ENCODE measurements around the gene IL17RD.
A peak's percentile ranks its signal among the peaks of the same experiment; 100 is the strongest.

The IL17RD gene

GRCh38 chr3:57130571-57131209 lies 34.5 kb downstream of the IL17RD start:
- no peak for DNase-seq (ENCODE audit: low read depth)

DNA sequence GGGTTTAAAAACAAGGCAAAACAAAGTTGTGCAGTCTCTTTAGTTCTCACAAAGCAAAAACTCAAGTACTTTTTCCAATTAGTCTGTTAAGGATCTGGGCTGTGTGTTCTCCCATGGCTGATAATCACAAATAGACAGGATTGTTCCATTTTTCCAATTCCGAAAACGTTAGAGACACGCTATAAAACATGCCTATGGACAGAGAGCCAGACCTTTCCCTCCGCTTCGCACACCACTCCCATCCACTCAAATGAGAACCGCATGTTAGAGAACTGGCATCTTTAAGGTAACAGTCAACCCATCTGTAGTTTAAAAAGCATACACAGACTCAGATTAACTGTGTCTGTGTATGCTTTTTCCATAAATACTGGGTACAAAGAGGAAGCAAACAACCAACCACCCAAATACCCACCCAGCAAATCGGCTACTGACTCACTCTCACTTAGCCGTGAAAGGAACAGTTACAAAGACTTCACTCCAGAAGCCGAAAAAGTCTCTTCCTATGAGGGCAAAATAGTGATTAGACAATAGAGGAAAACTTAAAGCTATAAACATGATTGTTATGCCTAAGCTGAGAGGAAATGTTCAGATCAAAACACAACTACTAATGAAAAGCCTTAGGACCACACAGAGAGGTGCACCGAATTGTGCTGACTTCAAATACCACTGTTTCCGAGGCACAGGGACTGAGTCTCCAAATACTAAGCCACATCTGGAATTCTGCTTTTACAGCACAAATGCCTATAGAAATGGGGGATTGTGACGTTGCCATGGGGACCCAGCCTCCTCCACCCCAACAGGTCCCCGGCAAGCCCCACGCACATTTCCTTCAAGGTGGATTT lies 36.1 kb downstream of the IL17RD start:
- DNase-seq (ENCODE audit: low read depth): no peak

- peak; percentile 15 for DNase-seq (ENCODE audit: low read depth)
These were observed 37.1 kb downstream of the IL17RD start for GRCh38 chr3:57127891-57128518.

GRCh38 chr3:57126244-57126643 lies 38.9 kb downstream of the IL17RD start:
- no peak for DNase-seq (ENCODE audit: low read depth)

GRCh38 chr3:57120451-57121174 lies 44.5 kb downstream of the IL17RD start:
- no peak for DNase-seq (ENCODE audit: low read depth)

- DNase-seq (ENCODE audit: low read depth): no peak
These were observed 45.1 kb downstream of the IL17RD start for GRCh38 chr3:57120040-57120439.

GRCh38 chr3:57118254-57118653 lies 46.9 kb downstream of the IL17RD start:
- no peak for DNase-seq (ENCODE audit: low read depth)

- no peak for DNase-seq (ENCODE audit: low read depth)
These were observed 48.7 kb downstream of the IL17RD start for GRCh38 chr3:57116501-57116900.

DNA sequence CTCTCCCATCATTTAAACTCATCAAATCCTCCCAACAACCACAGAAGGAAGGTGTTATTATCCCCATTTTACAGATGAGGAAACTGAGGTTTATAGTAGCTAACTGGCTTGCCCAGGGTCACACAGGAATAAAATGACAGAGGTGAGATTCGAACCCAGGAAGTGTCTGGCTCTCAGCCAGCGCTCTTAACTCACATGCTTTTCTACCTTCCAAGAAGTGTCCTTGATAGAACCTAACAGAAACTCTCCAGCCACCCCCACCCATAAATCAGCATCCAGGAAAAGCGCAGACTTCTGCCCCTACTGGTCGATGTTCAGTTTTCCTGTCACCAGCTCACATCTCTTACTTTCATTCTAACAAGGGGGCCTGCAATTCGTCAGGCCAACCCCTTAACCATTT lies 52.9 kb downstream of the IL17RD start:
- no peak for DNase-seq (ENCODE audit: low read depth)

- DNase-seq (ENCODE audit: low read depth): no peak
These were observed 54.4 kb downstream of the IL17RD start for GRCh38 chr3:57110798-57111197.

DNA sequence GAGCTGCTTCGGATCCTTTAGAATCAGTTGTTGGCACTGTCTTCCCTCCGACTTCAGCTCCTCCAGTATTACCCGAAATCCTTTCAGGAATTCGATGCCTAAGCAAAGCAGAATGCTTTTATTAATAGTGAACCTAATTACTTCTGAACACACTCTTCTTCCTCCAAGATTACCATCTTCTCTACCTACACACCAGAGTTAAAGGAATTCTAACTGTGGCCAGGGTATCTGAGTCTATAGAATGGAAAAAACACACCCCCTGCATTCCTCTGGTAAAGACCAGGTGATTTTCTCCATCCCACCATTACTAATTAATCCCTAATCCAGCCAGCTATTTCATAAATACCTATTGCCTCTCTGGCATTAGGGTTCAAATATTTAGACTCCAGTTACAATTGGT lies 54.9 kb downstream of the IL17RD start:
- DNase-seq (ENCODE audit: low read depth): no peak

GRCh38 chr3:57109437-57110199 lies 55.5 kb downstream of the IL17RD start:
- DNase-seq (ENCODE audit: low read depth): no peak

- no peak for DNase-seq (ENCODE audit: low read depth)
These were observed 56.5 kb downstream of the IL17RD start for GRCh38 chr3:57108684-57109083.

GRCh38 chr3:57105585-57105984 lies 59.6 kb downstream of the IL17RD start:
- DNase-seq (ENCODE audit: low read depth): no peak

GRCh38 chr3:57100046-57100695 lies 65.0 kb downstream of the IL17RD start:
- DNase-seq (ENCODE audit: low read depth): peak; percentile 41

- no peak for DNase-seq (ENCODE audit: low read depth)
These were observed 66.5 kb downstream of the IL17RD start for GRCh38 chr3:57098418-57099310.

- DNase-seq (ENCODE audit: low read depth): no peak
These were observed 67.6 kb downstream of the IL17RD start for GRCh38 chr3:57097536-57097935.

DNA sequence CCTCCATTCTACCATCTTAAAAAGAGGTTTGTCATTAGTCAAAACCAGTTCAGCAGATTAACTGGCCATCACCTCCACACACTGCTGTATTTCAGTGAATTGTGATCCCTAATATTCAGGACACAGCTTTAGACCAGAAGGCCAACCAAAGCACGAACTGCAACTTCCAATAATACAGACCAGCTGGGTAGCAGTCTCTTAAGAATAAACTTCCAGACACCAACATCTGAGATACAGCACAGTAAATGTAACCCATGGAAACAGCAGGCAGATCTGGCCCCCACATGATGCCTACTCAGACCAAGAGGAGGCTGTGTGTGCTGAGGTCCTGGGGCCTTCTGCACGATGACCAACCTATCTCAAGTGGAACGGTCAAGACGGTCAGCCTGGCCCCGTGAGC lies 69.8 kb downstream of the IL17RD start:
- no peak for DNase-seq (ENCODE audit: low read depth)

- DNase-seq (ENCODE audit: low read depth): no peak
These were observed 70.6 kb downstream of the IL17RD start for GRCh38 chr3:57094575-57094974.

GRCh38 chr3:57093971-57094535 lies 71.1 kb downstream of the IL17RD start:
- DNase-seq (ENCODE audit: low read depth): no peak

All from non-pigmented ciliary epithelial cell (primary cell).